Dedifferentiated amniotic fluid mesenchymal stem cell (primary cell): ENCODE measurements around the gene PLA1A.
A peak's percentile ranks its signal among the peaks of the same experiment; 100 is the strongest.

Experiments
- DNase-seq: peaks from one replicate; pipeline ENCODE4 v3.0.0-alpha.2; 2016; ENCODE audit errors: extremely low spot score

PLA1A gene

DNA sequence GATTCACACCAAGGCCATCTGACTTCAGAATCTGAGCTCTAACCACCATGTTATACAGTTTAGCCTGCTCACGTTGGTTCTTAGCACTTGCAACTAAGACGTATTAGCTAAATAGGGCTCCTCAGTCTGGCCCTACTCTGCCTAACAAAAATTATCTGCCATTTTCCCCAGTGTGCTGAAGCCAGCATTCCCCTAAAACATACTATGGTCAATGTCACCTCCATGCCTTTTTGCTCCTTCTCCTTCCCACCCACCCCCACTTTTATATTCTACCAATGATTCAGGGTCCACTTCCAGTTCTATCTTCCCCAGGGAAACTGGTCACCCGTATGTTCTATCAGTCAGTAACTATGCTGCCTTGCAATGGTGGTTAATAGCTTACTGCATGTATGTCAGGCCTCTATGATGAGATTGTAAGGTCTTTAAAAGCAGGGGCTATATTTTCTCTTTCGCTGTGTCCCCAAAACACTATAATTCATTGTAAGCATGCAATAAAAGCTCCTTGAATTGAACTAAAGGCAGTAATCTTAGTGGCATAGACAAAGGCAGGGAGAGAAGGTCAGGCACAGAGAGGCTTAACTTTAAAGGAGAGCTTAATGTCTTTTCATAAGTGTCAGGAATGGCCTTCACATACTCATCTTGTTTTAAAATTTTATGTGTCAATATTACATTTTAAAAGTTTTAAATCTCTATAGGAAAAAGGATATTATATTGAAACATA is 39.4 kb downstream of the PLA1A start:
- DNase-seq: no peak

- DNase-seq: peak; percentile 55
These were observed 40.2 kb downstream of the PLA1A start for GRCh38 chr3:119637679-119638477.

GRCh38 chr3:119639494-119640350 is 42.0 kb downstream of the PLA1A start:
- DNase-seq: no peak

GRCh38 chr3:119641416-119641815 is 43.7 kb downstream of the PLA1A start:
- no peak for DNase-seq

DNA sequence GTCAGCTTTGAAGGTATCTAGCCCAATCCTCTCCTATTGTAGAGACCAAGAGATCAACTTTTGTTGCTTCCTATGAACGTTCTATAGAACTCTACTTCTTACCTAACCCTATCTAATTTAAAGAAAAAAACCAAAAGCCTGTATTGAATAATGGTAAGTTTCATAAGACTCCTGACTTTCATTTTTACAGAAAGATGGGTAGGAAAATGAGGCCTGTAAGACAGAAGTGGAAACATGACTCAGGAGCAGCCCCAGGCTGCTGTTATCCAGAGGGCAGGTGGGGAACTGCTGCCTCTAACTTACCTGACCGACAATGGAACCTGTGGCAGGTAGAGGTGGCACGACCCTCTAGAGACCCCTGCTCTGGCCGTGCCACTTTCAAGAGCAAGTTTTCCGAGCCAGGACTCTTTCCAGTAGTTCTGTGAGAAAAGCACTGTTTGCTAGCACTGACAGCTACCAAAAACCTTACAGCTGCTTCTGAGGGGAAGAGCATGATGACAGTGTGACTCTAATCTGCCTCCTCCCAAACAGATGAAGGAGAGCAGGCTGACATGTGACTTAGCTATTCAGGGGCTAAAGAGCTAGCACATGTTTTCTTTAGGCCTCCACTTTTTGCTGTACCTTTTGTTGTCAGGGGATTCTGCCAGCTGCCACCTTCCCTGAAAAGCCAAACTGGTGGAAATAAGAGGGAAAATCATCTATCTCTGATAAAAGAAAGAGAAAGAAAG is 45.2 kb downstream of the PLA1A start:
- DNase-seq: no peak

DNA sequence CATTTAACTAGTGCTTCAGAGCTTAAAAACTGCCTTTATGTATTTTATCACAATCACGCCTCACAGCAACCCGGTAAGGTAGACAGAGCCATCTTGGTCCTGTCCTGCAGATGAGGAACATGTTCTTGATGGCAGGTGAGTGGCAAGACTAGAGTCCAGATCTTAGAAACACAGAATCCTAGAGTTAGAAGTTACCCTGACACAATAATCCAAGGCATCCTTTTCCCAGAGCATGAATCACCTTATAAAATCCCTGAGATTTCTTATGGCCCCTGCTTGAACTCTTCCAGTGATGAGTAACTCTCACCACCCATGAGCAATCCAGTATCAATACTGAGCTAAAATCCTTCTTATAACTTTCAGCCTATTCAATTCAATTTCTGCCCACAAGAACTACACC is 45.8 kb downstream of the PLA1A start:
- DNase-seq: peak; percentile 31

- no peak for DNase-seq
These were observed 46.8 kb downstream of the PLA1A start for GRCh38 chr3:119644481-119644880.

GRCh38 chr3:119645813-119646212 is 48.1 kb downstream of the PLA1A start:
- DNase-seq: no peak

DNA sequence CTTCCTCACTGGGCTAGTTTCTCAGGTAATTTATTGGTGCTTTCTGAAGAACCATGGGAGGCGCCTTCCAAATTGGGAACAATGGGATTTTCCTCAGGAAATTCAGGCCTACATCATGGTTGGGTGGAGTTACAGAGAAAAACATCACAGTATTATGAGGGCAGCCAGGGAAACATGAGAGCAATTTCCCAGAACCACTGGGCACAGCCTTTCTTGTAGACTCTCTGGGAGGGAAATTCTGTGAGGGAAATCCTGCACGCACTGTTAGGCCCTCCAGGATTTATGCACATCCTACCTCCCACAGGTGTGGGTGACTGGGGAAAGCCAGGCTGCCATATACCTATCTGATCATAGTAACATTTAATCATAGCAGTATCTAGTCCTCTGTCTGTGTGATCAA is 49.5 kb downstream of the PLA1A start:
- no peak for DNase-seq

GRCh38 chr3:119647843-119648575 is 50.3 kb downstream of the PLA1A start:
- no peak for DNase-seq

DNA sequence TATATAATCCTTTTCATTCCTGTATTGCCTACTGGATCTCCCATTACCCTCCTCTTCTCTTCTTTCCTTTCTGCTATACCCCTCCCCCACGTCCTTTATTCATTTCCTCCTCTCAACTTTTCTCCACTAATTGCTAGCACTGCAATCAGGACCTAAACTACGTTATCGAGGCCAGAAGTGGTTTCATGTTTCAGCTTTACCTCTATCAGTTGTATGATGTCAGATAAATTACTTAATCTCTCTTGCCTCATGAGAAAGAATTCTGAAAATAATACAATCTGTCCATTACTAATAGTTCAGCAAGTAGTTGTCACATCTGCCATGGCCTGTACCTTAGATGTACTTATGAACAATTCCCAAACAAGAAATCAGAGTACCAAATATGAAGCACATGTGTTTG is 52.1 kb downstream of the PLA1A start:
- DNase-seq: no peak

GRCh38 chr3:119652306-119653033 is 54.8 kb downstream of the PLA1A start:
- no peak for DNase-seq

- DNase-seq: no peak
These were observed 56.2 kb downstream of the PLA1A start for GRCh38 chr3:119653876-119654275.

GRCh38 chr3:119657887-119658702 is 60.4 kb downstream of the PLA1A start:
- no peak for DNase-seq

DNA sequence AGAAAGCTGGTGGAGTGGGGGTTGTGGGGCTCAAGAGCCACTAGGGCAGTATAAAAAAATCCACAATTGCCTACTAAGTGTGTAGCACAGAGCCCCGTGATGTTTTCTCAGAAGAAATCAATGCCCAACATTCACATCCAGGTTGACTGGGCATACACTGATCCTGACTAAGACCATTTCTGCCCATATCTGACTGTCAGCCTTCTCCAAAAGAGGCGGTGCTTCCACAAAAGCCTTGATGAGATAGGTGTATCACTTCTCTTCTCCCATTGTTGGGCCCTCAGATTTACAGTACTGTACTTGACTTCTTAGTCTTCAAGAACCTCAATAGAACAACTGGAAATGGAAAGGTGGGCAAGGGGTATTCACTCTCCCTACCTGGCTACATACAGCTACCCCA is 61.3 kb downstream of the PLA1A start:
- no peak for DNase-seq

DNA sequence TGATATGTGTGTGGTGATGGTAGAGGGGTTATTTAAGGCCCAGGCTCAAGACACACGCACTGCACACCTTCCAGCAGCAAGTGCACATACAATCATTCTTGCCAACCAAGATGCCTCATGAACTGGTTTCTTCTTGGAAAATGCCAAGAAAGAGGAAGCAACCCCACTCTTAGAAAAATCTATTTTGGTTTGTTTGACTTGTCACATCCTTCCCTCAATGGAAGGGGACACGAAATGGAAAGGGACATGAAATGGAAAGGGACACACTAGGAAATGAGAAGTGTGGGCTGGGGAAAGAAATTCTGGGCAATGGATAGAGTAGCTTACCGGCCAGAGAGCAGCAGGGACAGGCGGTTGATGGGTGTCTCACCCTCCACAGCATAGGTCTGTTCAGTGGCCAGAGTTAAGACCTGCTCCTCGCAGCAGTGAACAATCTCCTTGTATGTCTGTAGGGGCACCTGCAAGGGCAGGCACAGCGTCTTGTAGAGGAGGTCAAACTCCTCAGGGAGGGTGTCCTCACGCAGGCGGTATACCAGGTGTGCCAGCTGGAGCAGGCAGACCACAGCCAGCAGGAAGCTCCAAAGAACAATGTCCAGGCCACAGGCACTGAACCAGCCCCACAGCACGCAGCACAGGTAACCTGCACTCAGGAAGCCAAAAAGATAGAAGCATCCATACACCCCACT is 62.1 kb downstream of the PLA1A start:
- no peak for DNase-seq

- no peak for DNase-seq
These were observed 63.1 kb downstream of the PLA1A start, which contains the start of gene POPDC2 for GRCh38 chr3:119660474-119661440. TSS of gene POPDC2 (minus strand) at chr3:119660589. CDS start at chr3:119660423, 166 bp downstream.
